ENCODE data around the gene FCGR2B.
"Not testable (repeated sequence)": the region's sequence is repeated elsewhere in the genome, so short reads cannot be mapped to it uniquely, and the experiment has no call there.

FCGR2B gene

GRCh38 chr1:161662684-161663339 is at the start of gene FCGR2B:
FCGR2B (plus strand) TSS chr1:161663143; CDS start chr1:161663242, 99 bp downstream.
- not testable (repeated sequence) for DNase-seq

- not testable (repeated sequence) for DNase-seq
Measured at GRCh38 chr1:161616417-161616816, 46.5 kb upstream of the FCGR2B start.

GRCh38 chr1:161618517-161618916 is 44.4 kb upstream of the FCGR2B start:
- DNase-seq = not testable (repeated sequence)

- not testable (repeated sequence) for DNase-seq
Measured at GRCh38 chr1:161620399-161620798, 42.5 kb upstream of the FCGR2B start.

GRCh38 chr1:161621181-161622000 is 41.6 kb upstream of the FCGR2B start:
- DNase-seq = peak; percentile 84

GRCh38 chr1:161622054-161622453 is 40.9 kb upstream of the FCGR2B start:
- peak; percentile 18 for DNase-seq

GRCh38 chr1:161623401-161624051 is 39.4 kb upstream of the FCGR2B start:
- DNase-seq = not testable (repeated sequence)

GRCh38 chr1:161624605-161625004 is 38.3 kb upstream of the FCGR2B start:
- not testable (repeated sequence) for DNase-seq

- DNase-seq = not testable (repeated sequence)
Measured at GRCh38 chr1:161626445-161627146, 36.3 kb upstream of the FCGR2B start.

- DNase-seq = not testable (repeated sequence)
Measured at GRCh38 chr1:161630128-161630742, 32.7 kb upstream of the FCGR2B start.

- no peak for DNase-seq
Measured at GRCh38 chr1:161631076-161631475, 31.9 kb upstream of the FCGR2B start, which contains the start of gene FCGR3B. FCGR3B (minus strand) TSS chr1:161631176; CDS start chr1:161631094, 82 bp downstream.

- DNase-seq = not testable (repeated sequence)
Measured at GRCh38 chr1:161634993-161635392, 27.9 kb upstream of the FCGR2B start.

GRCh38 chr1:161636189-161636782 is 26.7 kb upstream of the FCGR2B start:
- peak; percentile 61 for DNase-seq

- DNase-seq = not testable (repeated sequence)
Measured at GRCh38 chr1:161636976-161637375, 26.0 kb upstream of the FCGR2B start.

GRCh38 chr1:161638251-161638993 is 24.5 kb upstream of the FCGR2B start:
- not testable (repeated sequence) for DNase-seq

GRCh38 chr1:161639203-161639602 is 23.7 kb upstream of the FCGR2B start:
- not testable (repeated sequence) for DNase-seq

- DNase-seq = peak; percentile 90
Measured at GRCh38 chr1:161642697-161643096, 20.2 kb upstream of the FCGR2B start.

GRCh38 chr1:161643481-161644208 is 19.3 kb upstream of the FCGR2B start:
- peak; percentile 56 for DNase-seq

- peak; percentile 20 for DNase-seq
Measured at GRCh38 chr1:161644855-161645254, 18.1 kb upstream of the FCGR2B start.

Measured in suppressor macrophage treated with lipopolysaccharide for 4 hours (primary cell).